Esophagus muscularis mucosa (tissue), 4 donors: ENCODE results near the gene GRIK4.

Experiments
- EP300 ChIP-seq: sonication (generic); formaldehyde crosslinking; IDR thresholded peaks from one replicate; pipeline ENCODE4 v1.6.1; 2017; ENCODE audit warnings: antibody characterized with exemption
- POLR2A ChIP-seq: fragments of 450-650 bp; IDR thresholded peaks from one replicate; pipeline ENCODE4 v1.6.1; 2017; ENCODE audit warnings: antibody characterized with exemption, moderate library complexity, mild to moderate bottlenecking, low read depth
- TF ChIP-seq, protein P1 (sequence below), 3 experiments: fragments of 200-600 bp in 2 of 3; fragments of 450-650 bp in 1 of 3; sonication (generic) in 2 of 3; IDR thresholded peaks; one replicate each; pipeline ENCODE4 v1.5.1; 2017 to 2019; ENCODE audit warnings: antibody characterized with exemption in 3 of 3, mild to moderate bottlenecking in 2 of 3, moderate library complexity in 1 of 3

DNA sequence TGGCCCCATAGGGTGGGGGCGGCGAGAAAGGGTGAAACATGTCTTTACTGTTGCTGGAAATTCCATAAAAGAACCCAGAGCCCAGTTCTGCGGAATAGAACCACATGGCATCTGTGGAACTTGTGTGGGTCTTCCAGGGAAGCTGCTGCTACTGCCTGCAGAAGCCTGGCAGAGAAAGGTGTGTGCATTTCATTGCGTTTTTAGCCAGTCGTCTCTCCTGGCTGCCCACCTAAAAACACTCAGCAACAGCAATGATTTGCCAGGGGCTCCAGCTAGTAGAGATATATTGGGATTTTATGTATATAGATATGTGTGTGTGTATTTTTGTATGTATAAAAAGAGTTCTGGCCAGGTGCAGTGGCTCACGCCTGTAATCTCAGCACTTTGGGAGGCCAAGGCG, 385.1 kb downstream of the GRIK4 start:
- TF ChIP-seq, protein P1, sequence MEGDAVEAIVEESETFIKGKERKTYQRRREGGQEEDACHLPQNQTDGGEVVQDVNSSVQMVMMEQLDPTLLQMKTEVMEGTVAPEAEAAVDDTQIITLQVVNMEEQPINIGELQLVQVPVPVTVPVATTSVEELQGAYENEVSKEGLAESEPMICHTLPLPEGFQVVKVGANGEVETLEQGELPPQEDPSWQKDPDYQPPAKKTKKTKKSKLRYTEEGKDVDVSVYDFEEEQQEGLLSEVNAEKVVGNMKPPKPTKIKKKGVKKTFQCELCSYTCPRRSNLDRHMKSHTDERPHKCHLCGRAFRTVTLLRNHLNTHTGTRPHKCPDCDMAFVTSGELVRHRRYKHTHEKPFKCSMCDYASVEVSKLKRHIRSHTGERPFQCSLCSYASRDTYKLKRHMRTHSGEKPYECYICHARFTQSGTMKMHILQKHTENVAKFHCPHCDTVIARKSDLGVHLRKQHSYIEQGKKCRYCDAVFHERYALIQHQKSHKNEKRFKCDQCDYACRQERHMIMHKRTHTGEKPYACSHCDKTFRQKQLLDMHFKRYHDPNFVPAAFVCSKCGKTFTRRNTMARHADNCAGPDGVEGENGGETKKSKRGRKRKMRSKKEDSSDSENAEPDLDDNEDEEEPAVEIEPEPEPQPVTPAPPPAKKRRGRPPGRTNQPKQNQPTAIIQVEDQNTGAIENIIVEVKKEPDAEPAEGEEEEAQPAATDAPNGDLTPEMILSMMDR (IDR thresholded peaks at IDR 0.05), result no peak
- no peak for TF ChIP-seq POLR2A
- TF ChIP-seq EP300, result no peak
